T-helper 9 cell (primary cell): ENCODE data around the gene AMD1.

ENCODE experiments used
- DNase-seq: peaks from one replicate; pipeline ENCODE4 v3.0.0-alpha.2; 2020

Gene AMD1

GRCh38 chr6:110939429-110940200 lies 65.0 kb downstream of the AMD1 start:
- DNase-seq: no peak

GRCh38 chr6:110944681-110945151 lies 70.1 kb downstream of the AMD1 start:
- DNase-seq: no peak
